PFSK-1 (cell line): ENCODE data around the gene STK11.

Source experiments
- FOXP2 ChIP-seq: optimal IDR thresholded peaks from 2 replicates; pipeline ENCODE3; 2011; ENCODE audit warnings: borderline replicate concordance, control low read depth, inconsistent platforms; ENCODE audit not compliant: insufficient read depth; ENCODE audit errors: extremely low read length, extremely low read depth
- POLR2AphosphoS5 ChIP-seq: IDR thresholded peaks from 2 replicates; pipeline ENCODE4 v1.6.1; 2012; ENCODE audit warnings: low read depth, mild to moderate bottlenecking, control low read depth, low read length, moderate library complexity
- REST ChIP-seq, 2 experiments: IDR thresholded peaks; 2 replicates each; pipeline versions ENCODE4 v1.6.1 to v1.8.0; 2011 to 2012; ENCODE audit warnings: low read depth in 2 of 2, low read length in 2 of 2, control low read depth in 1 of 2, inconsistent platforms in 1 of 2, mild to moderate bottlenecking in 1 of 2, moderate library complexity in 1 of 2; ENCODE audit not compliant: insufficient read depth in 1 of 2
- SIN3A ChIP-seq: IDR thresholded peaks from 2 replicates; pipeline ENCODE4 v1.6.1; 2012; ENCODE audit warnings: mild to moderate bottlenecking, low read length, moderate library complexity, borderline replicate concordance; ENCODE audit not compliant: insufficient read depth
- TAF1 ChIP-seq: IDR thresholded peaks from 2 replicates; pipeline ENCODE4 v1.6.1; 2012; ENCODE audit warnings: low read length, control low read depth, borderline replicate concordance; ENCODE audit not compliant: insufficient read depth

Gene STK11

GRCh38 chr19:1219786-1220476 is 14.4 kb downstream of the STK11 start:
- TF ChIP-seq SIN3A (no peak), TAF1 (no peak), FOXP2 (no peak), POLR2AphosphoS5 (no peak)

- TF ChIP-seq REST (IDR thresholded peaks at IDR 0.05; ENCODE audit: insufficient read depth in 1 of 2, low read depth in 2 of 2, low read length in 2 of 2): no peak
- TF ChIP-seq SIN3A: no peak
- TF ChIP-seq TAF1: no peak
- TF ChIP-seq FOXP2: no peak
- no peak for TF ChIP-seq POLR2AphosphoS5
These were observed 14.9 kb downstream of the STK11 start for GRCh38 chr19:1220477-1220930.

GRCh38 chr19:1220976-1221903 is 15.7 kb downstream of the STK11 start:
- peak; percentile 80 for TF ChIP-seq FOXP2
- no peak for TF ChIP-seq POLR2AphosphoS5
- no peak for TF ChIP-seq TAF1
- no peak for TF ChIP-seq SIN3A

GRCh38 chr19:1221904-1222255 is 16.3 kb downstream of the STK11 start:
- TF ChIP-seq POLR2AphosphoS5 (no peak), TAF1 (no peak), REST (IDR thresholded peaks at IDR 0.05; ENCODE audit: insufficient read depth in 1 of 2, low read depth in 2 of 2, low read length in 2 of 2) (no peak), SIN3A (no peak), FOXP2 (no peak)

- TF ChIP-seq POLR2AphosphoS5: no peak
- no peak for TF ChIP-seq FOXP2
- TF ChIP-seq SIN3A: no peak
- TF ChIP-seq TAF1: no peak
- TF ChIP-seq REST (IDR thresholded peaks at IDR 0.05; ENCODE audit: insufficient read depth in 1 of 2, low read depth in 2 of 2, low read length in 2 of 2): no peak
These were observed 16.8 kb downstream of the STK11 start for GRCh38 chr19:1222394-1222793.
